Measurements from ENCODE around the gene UTP20. TPM values are rescaled to one million over a fixed set of nuclear protein-coding genes. Genes with fewer than 3 reads are reported as not detected.

The UTP20 gene
- total RNA-seq = 1 to 10 TPM; 4.2 to 8.1 (median 7.4) TPM
- 1 to 10 TPM; 1.3 to 2.0 TPM for polyA plus RNA-seq

GRCh38 chr12:101280006-101280505, at the start of gene UTP20:
TSS of gene UTP20 (plus strand) at chr12:101280105. CDS start at chr12:101280283, 178 bp downstream.
- 0% methylated on average over 34 of the region's 34 CpGs for WGBS, 2 donors
- peaks cover 0 to 9% (median 0%) of the 10 kb centered on the region in 3 donors for H3K4me1 ChIP-seq
- no peaks in the 10 kb centered on the region for H3K36me3 ChIP-seq
- ATAC-seq (peak; percentile 100), FAIRE-seq (peak; percentile 54), DNase-seq (peak; percentile 87 to 98 (median 93))
- intact Hi-C loops (cut with DNase I) = no loop called here
- peak within 1 kb of the TSS; percentile 89 to 99 (median 96) for H3K4me3 ChIP-seq
- H3K27me3 ChIP-seq = no peaks in the 10 kb centered on the region
- no peak for TF ChIP-seq CTCF (IDR thresholded peaks at IDR 0.05)
- H3K27ac ChIP-seq = no peak within 1 kb of the TSS
- H3K9me3 ChIP-seq = no peaks in the 10 kb centered on the region

- TF ChIP-seq CTCF (IDR thresholded peaks at IDR 0.05) = no peak
- Histone ChIP-seq H3K4me3 (no peak overlapping the region), H3K9me3 (no peaks in the 10 kb centered on the region), H3K4me1 (no peaks in the 10 kb centered on the region), H3K36me3 (no peaks in the 10 kb centered on the region), H3K27me3 (peaks cover 0 to 4% (median 0%) of the 10 kb centered on the region in 4 donors), H3K27ac (no peak overlapping the region)
- no peak for ATAC-seq
- WGBS, 2 donors = 48 to 53% methylated on average over 5 of the region's 5 CpGs
- FAIRE-seq = no peak
- intact Hi-C loops (cut with DNase I) = no loop called here
- DNase-seq = no peak
Observed at GRCh38 chr12:101230547-101230946, 49.4 kb upstream of the UTP20 start.

- H3K4me1 ChIP-seq = no peaks in the 10 kb centered on the region
- H3K27ac ChIP-seq = no peak overlapping the region
- H3K36me3 ChIP-seq = no peaks in the 10 kb centered on the region
- FAIRE-seq (no peak), DNase-seq (no peak), ATAC-seq (no peak)
- no peak overlapping the region for H3K4me3 ChIP-seq
- H3K27me3 ChIP-seq = peaks cover 0 to 4% (median 0%) of the 10 kb centered on the region in 4 donors
- H3K9me3 ChIP-seq = no peaks in the 10 kb centered on the region
- intact Hi-C loops (cut with DNase I) = no loop called here
- TF ChIP-seq CTCF (IDR thresholded peaks at IDR 0.05) = no peak
- WGBS, 2 donors = 49 to 69% methylated on average over 4 of the region's 4 CpGs
Observed at GRCh38 chr12:101231636-101232035, 48.3 kb upstream of the UTP20 start.

- H3K27me3 ChIP-seq = no peaks in the 10 kb centered on the region
- intact Hi-C loops (cut with DNase I) = no loop called here
- 67 to 79% methylated on average over 2 of the region's 2 CpGs for WGBS, 2 donors
- no peaks in the 10 kb centered on the region for H3K4me1 ChIP-seq
- FAIRE-seq (no peak), DNase-seq (no peak), ATAC-seq (no peak)
- H3K4me3 ChIP-seq = no peak overlapping the region
- no peak overlapping the region for H3K27ac ChIP-seq
- H3K36me3 ChIP-seq = no peaks in the 10 kb centered on the region
- no peaks in the 10 kb centered on the region for H3K9me3 ChIP-seq
- TF ChIP-seq CTCF (IDR thresholded peaks at IDR 0.05) = no peak
Observed at GRCh38 chr12:101235686-101236085, 44.2 kb upstream of the UTP20 start.

GRCh38 chr12:101238306-101238705, 41.6 kb upstream of the UTP20 start:
- TF ChIP-seq CTCF (IDR thresholded peaks at IDR 0.05) = no peak

More at GRCh38 chr12:101238306-101238705, 41.6 kb upstream of the UTP20 start:
- DNase-seq = no peak
- no peak overlapping the region for H3K4me3 ChIP-seq
- H3K27me3 ChIP-seq = no peaks in the 10 kb centered on the region
- FAIRE-seq = no peak
- WGBS, 2 donors = 69 to 81% methylated on average over 4 of the region's 4 CpGs
- no peaks in the 10 kb centered on the region for H3K36me3 ChIP-seq
- H3K27ac ChIP-seq = no peak overlapping the region
- ATAC-seq = no peak
- H3K9me3 ChIP-seq = no peaks in the 10 kb centered on the region
- intact Hi-C loops (cut with DNase I) = no loop called here
- H3K4me1 ChIP-seq = no peaks in the 10 kb centered on the region

All from pancreas (tissue), 10 donors.